Fibroblast of lung (primary cell): ENCODE data around the gene GSG1L.

ENCODE experiments used
- CTCF ChIP-seq, 2 donors: IDR thresholded peaks in 1 of 2; conservative IDR thresholded peaks in 1 of 2; 1 replicate in 1 of 2; 2 replicates in 1 of 2; pipeline ENCODE4 v1.5.1; 2011 to 2012; ENCODE audit warnings: low read length in 2 of 2, control low read depth in 1 of 2, inconsistent platforms in 1 of 2, low read depth in 1 of 2, mild to moderate bottlenecking in 1 of 2
- EZH2 ChIP-seq: IDR thresholded peaks from 2 replicates; pipeline ENCODE4 v1.5.1; 2012; ENCODE audit warnings: low read length, control low read depth, mild to moderate bottlenecking; ENCODE audit errors: missing control alignments

- TF ChIP-seq CTCF (conservative IDR thresholded peaks at IDR 0.05 in 1 of 2, IDR thresholded peaks at IDR 0.05 in 1 of 2; ENCODE audit: low read depth in 1 of 2, low read length in 2 of 2) (no peak), EZH2 (no peak)
Observed at GRCh38 chr16:27813591-27813990, 249.9 kb downstream of the GSG1L start.
